Heart left ventricle (tissue), 16 donors: Measurements from ENCODE around the gene VDR. TPM values are rescaled to one million over a fixed set of nuclear protein-coding genes. Genes with fewer than 3 reads are reported as not detected.

Source experiments
- ATAC-seq, 4 donors: fragments of 200-7000 bp; cut with Tn5 transposase; one replicate each; pipeline ENCODE4 v1.9.1; 2020 to 2022; ENCODE audit warnings: moderate library complexity in 4 of 4, mild to moderate bottlenecking in 3 of 4, moderate number of reproducible peaks in 1 of 4
- DNase-seq, 5 donors: peaks; one replicate each; pipeline ENCODE4 v3.0.0-alpha.2; 2020
- H3K27ac ChIP-seq, 12 donors: fragments of 200-600 bp; sonication (generic) in 4 of 12; one replicate each; pipeline versions ENCODE4 v1.5.0 to v1.8.0; 2016 to 2022; ENCODE audit warnings: mild to moderate bottlenecking in 2 of 12
- H3K27me3 ChIP-seq, 9 donors: fragments of 200-600 bp; sonication (generic) in 2 of 9; one replicate each; pipeline versions ENCODE4 v1.5.1 to v1.8.0; 2016 to 2022; ENCODE audit warnings: mild to moderate bottlenecking in 3 of 9
- H3K36me3 ChIP-seq, 9 donors: fragments of 200-600 bp; sonication (generic) in 2 of 9; one replicate each; pipeline versions ENCODE4 v1.5.0 to v1.8.0; 2018 to 2022; ENCODE audit warnings: mild to moderate bottlenecking in 2 of 9
- H3K4me1 ChIP-seq, 12 donors: fragments of 200-600 bp; sonication (generic) in 4 of 12; one replicate each; pipeline versions ENCODE4 v1.5.0 to v1.8.0; 2016 to 2022; ENCODE audit warnings: mild to moderate bottlenecking in 3 of 12
- H3K4me3 ChIP-seq, 12 donors: fragments of 200-600 bp; sonication (generic) in 4 of 12; one replicate each; pipeline versions ENCODE4 v1.5.0 to v1.8.0; 2017 to 2022; ENCODE audit warnings: mild to moderate bottlenecking in 9 of 12, moderate library complexity in 4 of 12
- H3K9me3 ChIP-seq, 12 donors: fragments of 200-600 bp; sonication (generic) in 4 of 12; one replicate each; pipeline versions ENCODE4 v1.5.0 to v1.8.0; 2016 to 2022; ENCODE audit warnings: mild to moderate bottlenecking in 1 of 12
- CTCF ChIP-seq, 12 donors: fragments of 200-600 bp; sonication (generic) in 4 of 12; IDR thresholded peaks; one replicate each; pipeline versions ENCODE4 v1.5.0 to v1.8.0; 2018 to 2022; ENCODE audit warnings: antibody characterized with exemption in 12 of 12, mild to moderate bottlenecking in 5 of 12
- POLR2A ChIP-seq, 2 donors: fragments of 450-650 bp; IDR thresholded peaks; one replicate each; pipeline ENCODE4 v1.6.1; 2017; ENCODE audit warnings: antibody characterized with exemption in 2 of 2, mild to moderate bottlenecking in 2 of 2, moderate library complexity in 2 of 2
- WGBS, 4 donors: extraction: QIAGEN DNeasy Blood & Tissue Kit in 2 of 4; methylation state at CpG; one replicate each; pipeline versions ENCODE4 v1.1.5 to v1.1.7; 2013 to 2018; 5-methylcytosine and 5-hydroxymethylcytosine counted together
- intact Hi-C, 10 donors: fragments of 100-400 bp; cut with DNase I; formaldehyde crosslinking; loops; one replicate each; pipeline versions ENCODE4 v1.11.1 to v1.14.2; 2022
- polyA plus RNA-seq, 2 donors: library from polyadenylated mRNA; stranded (reverse); fragments of 200-250 nt; gene quantifications; one replicate each; pipeline ENCODE4 v1.2.3, GENCODE V29; 2013
- total RNA-seq, 9 donors: library from RNA; depleted of rRNA in 2 of 9; stranded (reverse); fragments of >200 nt in 2 of 9; fragmentation: NEBNext Ultra II Directional in 3 of 9; extraction: Animal tissue kit (Norgen Biotek cat#: 25700) in 3 of 9; gene quantifications; one replicate each; pipeline versions ENCODE4 v1.1.0 to v1.2.4, GENCODE V29; 2016 to 2023
- donor health status: ischemic (EF 13 %, LVEDD 7.1; RV severe dilation, severe dysfunction).
- donor health status: healthy with polysubstance abuse.
- donor health status: DM: no; HTN: yes; CAD: no.
- donor health status: DM: no; HTN: no; CAD: no.
- donor health status: ischemic (EF 25% LVEDD 6.9; RV normal size, moderate dysfunction).
- donor health status: ischemic (EF 25% LVEDD 5.7; RV mildly dilated, moderate dysfunction).
- donor health status: healthy.
- donor health status: DM: yes; HTN: yes; CAD: no.
- donor health status: ischemic (EF 35%, LVEDD 5.7; RV mildly dilated, moderate dysfunction).
- donor health status: nonischemic (EF 11% LVEDD 7.7; RV severe dilation, severe dysfunction).
- donor health status: DM: yes; HTN: yes; CAD: no.
- donor health status: PGD.
- donor health status: ischemic (EF 29% LVEDD 5.4; RV normal size, mild dysfunction).
- donor health status: nonischemic (EF 23%, LVEDD 6.1; RV moderate dilation, normal function).

The VDR gene
- total and polyA plus RNA-seq, 11 donors = 0.15 to 4.3 (median 0.63) TPM

GRCh38 chr12:47823422-47824086, 81.2 kb downstream of the VDR start:
- Histone ChIP-seq H3K27ac (peak overlapping the region in 11 of 12 donors; percentile 46 to 99 (median 97)), H3K4me1 (peaks cover 4 to 85% (median 68%) of the 10 kb centered on the region in 12 donors), H3K27me3 (no peaks in the 10 kb centered on the region), H3K36me3 (no peaks in the 10 kb centered on the region), H3K4me3 (no peak overlapping the region), H3K9me3 (no peaks in the 10 kb centered on the region)
- ATAC-seq (no peak), DNase-seq (no peak)
- intact Hi-C loops = no loop called here
- TF ChIP-seq CTCF (IDR thresholded peaks at IDR 0.05) (no peak), POLR2A (IDR thresholded peaks at IDR 0.05) (no peak)
- WGBS, 4 donors = 88 to 90% (median 89%) methylated on average over 5 of the region's 5 CpGs

GRCh38 chr12:47822863-47823262, 81.9 kb downstream of the VDR start:
- Histone ChIP-seq H3K4me1 (peaks cover 4 to 85% (median 68%) of the 10 kb centered on the region in 12 donors), H3K9me3 (no peaks in the 10 kb centered on the region), H3K36me3 (no peaks in the 10 kb centered on the region), H3K27me3 (no peaks in the 10 kb centered on the region), H3K4me3 (no peak overlapping the region), H3K27ac (peak overlapping the region; percentile 42 to 99 (median 98))
- no peak for ATAC-seq
- TF ChIP-seq POLR2A (IDR thresholded peaks at IDR 0.05) (no peak), CTCF (IDR thresholded peaks at IDR 0.05) (no peak)
- no peak for DNase-seq
- 79 to 87% (median 84%) methylated on average over 3 of the region's 3 CpGs for WGBS, 4 donors
- intact Hi-C loops = no loop called here

- Histone ChIP-seq H3K4me3 (no peak overlapping the region), H3K27ac (peak overlapping the region; percentile 42 to 99 (median 98)), H3K36me3 (no peaks in the 10 kb centered on the region), H3K4me1 (peaks cover 4 to 85% (median 69%) of the 10 kb centered on the region in 12 donors), H3K9me3 (no peaks in the 10 kb centered on the region), H3K27me3 (no peaks in the 10 kb centered on the region)
- TF ChIP-seq POLR2A (IDR thresholded peaks at IDR 0.05) = no peak
- no peak for TF ChIP-seq CTCF (IDR thresholded peaks at IDR 0.05)
- peak in 1 of 5 donors; percentile 16 for DNase-seq
- intact Hi-C loops = no loop called here
- no peak for ATAC-seq
- 40 to 59% (median 55%) methylated on average over 2 of the region's 2 CpGs for WGBS, 4 donors
These were observed 82.4 kb downstream of the VDR start for GRCh38 chr12:47822401-47822800.

- H3K4me3 ChIP-seq = peak overlapping the region in 7 of 12 donors; percentile 65 to 97 (median 82)
These were observed 83.5 kb downstream of the VDR start for GRCh38 chr12:47821346-47821706.

More at GRCh38 chr12:47821346-47821706, 83.5 kb downstream of the VDR start:
- intact Hi-C loops = loop anchor here in 1 of 10 donors (2.0 kb wide), 1 partner anchor 73 kb away; no protein-coding TSS in a partner anchor
- Histone ChIP-seq H3K36me3 (no peaks in the 10 kb centered on the region), H3K9me3 (no peaks in the 10 kb centered on the region), H3K4me1 (peaks cover 8 to 87% (median 73%) of the 10 kb centered on the region in 12 donors), H3K27me3 (no peaks in the 10 kb centered on the region), H3K27ac (peak overlapping the region; percentile 94 to 99 (median 98))
- 71 to 85% (median 81%) methylated on average over 4 of the region's 4 CpGs for WGBS, 4 donors
- peak in 1 of 5 donors; percentile 25 for DNase-seq
- ATAC-seq = no peak
- TF ChIP-seq CTCF (IDR thresholded peaks at IDR 0.05) (no peak), POLR2A (IDR thresholded peaks at IDR 0.05) (no peak)
